Measurements from ENCODE around the gene TMEM271. TPM values are rescaled to one million over a fixed set of nuclear protein-coding genes. Genes with fewer than 3 reads are reported as not detected.

Gene TMEM271
- total and polyA plus RNA-seq, 4 donors: not detected

GRCh38 chr4:534101-534575 is 42.0 kb downstream of the TMEM271 start:
- 96% methylated on average over 21 of the region's 21 CpGs for WGBS
- H3K4me1 ChIP-seq (ENCODE audit: control insufficient read depth in 4 of 4, insufficient read depth in 4 of 4, low read length in 3 of 4): no peaks in the 10 kb centered on the region
- DNase-seq (ENCODE audit: low spot score): no peak

More at GRCh38 chr4:534101-534575, 42.0 kb downstream of the TMEM271 start:
- H3K36me3 ChIP-seq (ENCODE audit: control insufficient read depth in 4 of 4, insufficient read depth in 3 of 4, low read depth in 1 of 4, low read length in 3 of 4): peaks cover 13 to 56% (median 20%) of the 10 kb centered on the region in 4 donors
- H3K27ac ChIP-seq (ENCODE audit: low read depth in 1 of 2, low read length in 2 of 2): no peak overlapping the region
- H3K4me3 ChIP-seq (ENCODE audit: low read depth in 1 of 3, low read length in 3 of 3): no peak overlapping the region
- H3K27me3 ChIP-seq (ENCODE audit: control insufficient read depth in 4 of 4, insufficient read depth in 4 of 4, low read length in 3 of 4): no peaks in the 10 kb centered on the region
- H3K9ac ChIP-seq (ENCODE audit: low read depth in 1 of 2, low read length in 2 of 2): no peak overlapping the region
- peaks cover 0 to 2% (median 0%) of the 10 kb centered on the region in 4 donors for H3K9me3 ChIP-seq (ENCODE audit: control insufficient read depth in 4 of 4, low read length in 3 of 4)
- TF ChIP-seq FOXA2 (IDR thresholded peaks at IDR 0.05): no peak
- no peak for TF ChIP-seq REST (IDR thresholded peaks at IDR 0.05)
- no peak for TF ChIP-seq RAD21 (IDR thresholded peaks at IDR 0.05)
- no peak for TF ChIP-seq FOXA1 (IDR thresholded peaks at IDR 0.05)
- TF ChIP-seq, protein P1, sequence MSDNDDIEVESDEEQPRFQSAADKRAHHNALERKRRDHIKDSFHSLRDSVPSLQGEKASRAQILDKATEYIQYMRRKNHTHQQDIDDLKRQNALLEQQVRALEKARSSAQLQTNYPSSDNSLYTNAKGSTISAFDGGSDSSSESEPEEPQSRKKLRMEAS (IDR thresholded peaks at IDR 0.05): no peak
- TF ChIP-seq GABPA (IDR thresholded peaks at IDR 0.05 in 1 of 2, conservative IDR thresholded peaks at IDR 0.05 in 1 of 2): no peak
- TF ChIP-seq ATF3 (IDR thresholded peaks at IDR 0.05): no peak
- TF ChIP-seq, protein P2, sequence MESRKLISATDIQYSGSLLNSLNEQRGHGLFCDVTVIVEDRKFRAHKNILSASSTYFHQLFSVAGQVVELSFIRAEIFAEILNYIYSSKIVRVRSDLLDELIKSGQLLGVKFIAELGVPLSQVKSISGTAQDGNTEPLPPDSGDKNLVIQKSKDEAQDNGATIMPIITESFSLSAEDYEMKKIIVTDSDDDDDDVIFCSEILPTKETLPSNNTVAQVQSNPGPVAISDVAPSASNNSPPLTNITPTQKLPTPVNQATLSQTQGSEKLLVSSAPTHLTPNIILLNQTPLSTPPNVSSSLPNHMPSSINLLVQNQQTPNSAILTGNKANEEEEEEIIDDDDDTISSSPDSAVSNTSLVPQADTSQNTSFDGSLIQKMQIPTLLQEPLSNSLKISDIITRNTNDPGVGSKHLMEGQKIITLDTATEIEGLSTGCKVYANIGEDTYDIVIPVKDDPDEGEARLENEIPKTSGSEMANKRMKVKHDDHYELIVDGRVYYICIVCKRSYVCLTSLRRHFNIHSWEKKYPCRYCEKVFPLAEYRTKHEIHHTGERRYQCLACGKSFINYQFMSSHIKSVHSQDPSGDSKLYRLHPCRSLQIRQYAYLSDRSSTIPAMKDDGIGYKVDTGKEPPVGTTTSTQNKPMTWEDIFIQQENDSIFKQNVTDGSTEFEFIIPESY (IDR thresholded peaks at IDR 0.05): no peak
- TF ChIP-seq HNF4A (conservative IDR thresholded peaks at IDR 0.05): no peak
- no peak for TF ChIP-seq EGR1 (IDR thresholded peaks at IDR 0.05; ENCODE audit: low read depth in 2 of 2)
- no peak for TF ChIP-seq SP1 (IDR thresholded peaks at IDR 0.05)
- TF ChIP-seq RXRA (IDR thresholded peaks at IDR 0.05): no peak
- TF ChIP-seq YY1 (IDR thresholded peaks at IDR 0.05): no peak
- no peak for TF ChIP-seq HNF4G (IDR thresholded peaks at IDR 0.05)
- TF ChIP-seq JUND (IDR thresholded peaks at IDR 0.05): no peak
- no peak for TF ChIP-seq TAF1 (conservative IDR thresholded peaks at IDR 0.05)
- no peak for TF ChIP-seq NR2F2 (IDR thresholded peaks at IDR 0.05)

All from liver (tissue), 9 donors.